K562 treated with DMSO at 1 percent for 4 hours (cell line): ENCODE measurements around the gene CEP164. TPM values are rescaled to one million over a fixed set of nuclear protein-coding genes. Genes with fewer than 3 reads are reported as not detected.

Source experiments
- total RNA-seq: library from RNA; unstranded; fragments of 300-600 nt; gene quantifications from 2 replicates; pipeline ENCODE4 v1.2.3, GENCODE V29; 2022; ENCODE audit not compliant: insufficient read depth

CEP164 gene
- total RNA-seq: 8.4 and 11.0 TPM in 2 replicates

GRCh38 chr11:117327567-117328374 is at the start of gene CEP164:
Gene CEP164, plus strand, starts transcription at chr11:117327854. Its CDS starts 10,733 bp downstream, at chr11:117338587.

GRCh38 chr11:117290809-117291396 is 36.8 kb upstream of the CEP164 start, which contains the start of gene BACE1-AS:
Gene BACE1-AS, plus strand, starts transcription at chr11:117291346.

DNA sequence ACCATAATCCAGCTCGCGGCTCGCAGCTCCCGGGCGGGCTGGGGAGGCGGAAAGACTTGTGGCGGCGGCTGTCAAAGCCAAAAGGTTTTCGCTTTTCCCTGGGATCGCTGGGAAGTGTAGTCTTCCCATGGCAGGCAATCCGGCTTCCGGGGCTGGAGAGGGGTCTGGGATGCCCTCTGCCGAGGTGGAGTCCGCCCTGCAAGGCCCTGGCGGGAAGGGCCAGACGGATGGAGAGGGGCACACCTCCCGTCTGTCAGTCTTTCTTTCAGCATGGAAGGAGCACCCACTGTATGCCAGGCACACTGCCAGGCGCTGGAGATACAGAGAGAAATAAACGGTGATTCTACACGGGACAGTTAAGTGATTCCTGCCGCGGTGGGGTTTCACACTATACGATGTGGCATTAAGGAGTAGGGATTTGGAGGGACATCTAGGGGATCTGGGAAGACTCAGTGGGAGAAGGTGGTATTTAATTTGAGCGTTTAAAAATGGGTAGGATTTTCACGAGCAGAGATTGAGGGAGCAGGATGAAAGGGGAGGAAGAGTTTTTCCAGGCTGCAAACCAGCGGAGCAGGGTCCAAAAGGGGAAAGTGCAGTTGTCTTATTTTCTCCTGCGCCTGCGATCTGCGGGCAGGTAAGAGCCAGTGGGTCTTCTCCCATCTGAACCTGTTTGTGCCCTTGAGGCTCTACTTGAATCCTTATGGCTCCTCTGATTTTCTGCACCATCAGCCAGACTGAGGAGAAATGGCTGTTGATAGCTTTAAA is 11.3 kb upstream of the CEP164 start, which contains the start of gene BACE1:
BACE1 (minus strand) TSS at position 60 of the 765 bp plus-strand sequence. CDS start 461 bp downstream, outside the sequence.

Other genes starting within 250 kb of the CEP164 start
- gene SIK3, start 229.4 kb upstream of the CEP164 start, total RNA-seq: 6.4 and 10.5 TPM in 2 replicates
- 16.3 and 17.3 TPM in 2 replicates for gene PAFAH1B2, start 183.6 kb upstream of the CEP164 start, total RNA-seq
- 16.6 and 20.2 TPM in 2 replicates for gene SIDT2, start 149.1 kb upstream of the CEP164 start, total RNA-seq
- gene TAGLN, start 128.5 kb upstream of the CEP164 start, total RNA-seq: 5.5 and 7.6 TPM in 2 replicates
- gene PCSK7, start 95.8 kb upstream of the CEP164 start, total RNA-seq: 9.9 and 16.0 TPM in 2 replicates
- 5.5 and 6.8 TPM in 2 replicates for gene RNF214, start 95.2 kb upstream of the CEP164 start, total RNA-seq
- gene BACE1-AS, start 36.5 kb upstream of the CEP164 start, total RNA-seq: 2.3 and 3.5 TPM in 2 replicates
- 0.97 TPM in 2 replicates for gene BACE1, start 11.6 kb upstream of the CEP164 start, total RNA-seq